ENCODE results near the gene CIP2A. TPM values are rescaled to one million over a fixed set of nuclear protein-coding genes. Genes with fewer than 3 reads are reported as not detected.

CIP2A gene
- total RNA-seq, 1 donor from 2014 or later = 23.7 TPM

DNA sequence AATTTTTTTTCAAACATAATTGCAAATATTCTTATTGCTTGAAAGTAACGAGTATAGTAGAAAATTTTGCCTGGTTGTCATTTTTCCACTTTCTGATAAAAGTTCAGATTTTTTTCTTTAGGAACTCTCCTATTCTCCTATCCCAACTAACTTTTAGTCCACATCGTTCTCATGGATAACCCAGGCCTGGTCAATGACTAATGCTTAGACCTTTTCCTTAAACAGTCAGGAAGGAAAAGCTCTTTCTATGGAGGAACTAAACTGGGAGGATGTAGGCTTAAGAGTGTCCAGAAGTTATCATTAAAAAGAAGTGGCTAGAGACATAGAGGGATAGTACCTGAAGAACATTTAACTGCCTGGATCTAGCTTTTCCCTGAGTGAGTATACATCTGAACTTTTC, 26.7 kb downstream of the CIP2A start:
- no peak for DNase-seq

- no peak for DNase-seq
Measured at GRCh38 chr3:108555966-108556581, 33.2 kb downstream of the CIP2A start.

DNA sequence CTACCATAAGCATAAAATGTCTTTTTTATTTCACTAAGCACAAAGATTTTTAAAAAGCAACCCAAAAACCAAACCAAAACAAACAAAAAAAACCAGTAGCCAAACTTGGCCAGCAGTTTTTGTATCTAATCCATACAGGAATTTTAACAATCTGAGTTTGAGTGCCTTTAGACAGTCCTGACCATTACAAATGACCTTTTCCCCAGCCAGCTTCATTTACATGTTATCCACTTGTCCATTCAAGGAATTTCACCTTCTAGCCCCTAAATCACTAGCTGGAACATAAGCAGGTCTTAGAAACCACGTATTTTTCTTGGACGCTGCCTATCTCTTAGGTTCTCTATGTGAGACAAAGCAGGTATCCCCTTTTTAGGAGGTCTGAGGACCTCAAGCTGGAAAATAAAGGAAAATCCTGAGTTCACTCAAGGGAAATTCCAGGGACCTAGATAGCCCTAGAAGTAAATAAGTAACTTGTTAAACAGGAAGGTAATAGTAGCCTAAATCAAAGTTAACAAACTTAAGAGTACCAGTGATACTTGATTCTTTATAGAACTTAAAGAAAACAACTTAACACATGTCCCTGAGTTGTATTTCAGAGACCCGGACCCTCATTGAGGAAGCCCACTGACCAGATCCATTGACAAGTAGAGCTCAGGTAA, 34.2 kb downstream of the CIP2A start:
- DNase-seq = no peak

GRCh38 chr3:108554229-108554628, 35.0 kb downstream of the CIP2A start:
- no peak for DNase-seq

DNA sequence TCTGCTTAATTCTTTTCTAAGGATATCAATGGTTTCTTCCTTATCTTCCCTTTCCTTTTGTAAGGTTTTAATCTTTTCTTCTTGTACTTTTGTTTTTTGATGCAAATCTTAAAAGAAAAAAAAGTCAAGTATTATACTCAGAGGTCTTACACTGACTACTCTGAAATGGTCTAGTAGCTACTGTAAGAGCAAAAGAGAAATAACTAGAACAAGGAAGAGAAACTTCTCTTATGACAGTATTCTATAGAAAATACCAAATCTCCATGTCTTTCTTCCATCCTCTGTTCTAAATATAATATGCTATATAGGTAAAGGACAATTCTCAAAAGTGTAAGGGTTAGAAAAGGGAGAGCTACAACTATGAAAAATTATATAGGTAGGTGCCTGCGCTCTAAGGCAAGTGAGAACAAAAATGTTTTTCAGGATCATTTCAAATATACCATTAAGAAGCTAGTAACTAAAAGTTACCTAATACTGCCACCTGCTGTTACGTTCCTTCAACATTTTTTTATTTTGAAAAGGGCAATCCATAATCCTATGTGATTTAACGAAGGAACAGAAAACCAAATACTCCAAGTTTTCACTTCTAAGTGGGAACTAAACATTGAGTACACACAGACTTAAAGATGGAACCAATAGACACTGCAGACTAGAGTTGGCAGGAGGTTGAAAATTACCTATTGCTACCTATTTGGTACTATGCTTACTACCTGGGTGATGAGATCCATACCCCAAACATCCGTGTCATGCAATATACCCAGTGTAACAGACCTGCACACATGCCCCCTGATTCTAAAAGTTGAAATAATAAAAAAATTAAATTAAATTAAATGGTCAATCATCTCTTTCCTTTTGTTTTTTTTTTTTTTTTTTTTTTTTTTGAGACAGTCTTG, 36.7 kb downstream of the CIP2A start:
- DNase-seq = no peak

GRCh38 chr3:108548886-108549285, 40.4 kb downstream of the CIP2A start:
- DNase-seq = no peak

- DNase-seq = no peak
Measured at GRCh38 chr3:108548304-108548703, 40.9 kb downstream of the CIP2A start.

DNA sequence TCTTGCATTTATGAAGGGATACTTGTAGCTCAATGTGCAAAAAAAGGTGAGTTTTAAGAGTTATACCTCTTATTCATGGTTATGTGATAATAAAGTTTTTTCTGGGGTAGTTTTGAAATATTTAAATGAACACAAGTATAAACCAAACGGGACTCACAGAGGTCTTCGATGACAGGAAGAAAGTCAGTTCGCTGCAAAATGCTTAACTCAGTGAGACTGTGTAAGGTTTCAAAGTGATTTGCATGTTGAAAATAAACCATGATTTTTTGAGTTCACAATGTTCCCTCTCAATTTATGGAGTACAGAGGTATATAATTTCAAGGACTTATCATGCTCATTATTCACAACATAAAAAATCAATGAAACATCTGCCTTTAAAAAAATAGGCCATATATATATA, 42.5 kb downstream of the CIP2A start:
- DNase-seq = no peak

DNA sequence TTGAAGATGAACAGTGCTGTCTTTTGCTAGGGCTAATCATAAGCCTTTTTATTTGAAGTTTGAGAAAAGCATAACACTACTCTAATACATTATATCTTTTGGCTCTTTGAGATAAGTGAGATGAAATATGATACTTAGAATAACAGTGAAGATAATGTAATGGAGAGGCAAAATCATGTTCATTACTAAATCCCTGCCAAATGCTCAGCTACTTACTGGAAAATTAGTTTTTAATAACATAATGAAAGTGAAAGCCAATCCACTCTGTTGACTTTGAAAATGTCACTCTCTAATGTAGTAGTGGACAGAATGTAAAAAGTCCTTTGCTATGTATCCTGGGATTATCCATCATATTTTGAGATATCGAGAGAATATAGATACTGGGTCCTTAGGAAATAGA, 43.0 kb downstream of the CIP2A start:
- no peak for DNase-seq

DNA sequence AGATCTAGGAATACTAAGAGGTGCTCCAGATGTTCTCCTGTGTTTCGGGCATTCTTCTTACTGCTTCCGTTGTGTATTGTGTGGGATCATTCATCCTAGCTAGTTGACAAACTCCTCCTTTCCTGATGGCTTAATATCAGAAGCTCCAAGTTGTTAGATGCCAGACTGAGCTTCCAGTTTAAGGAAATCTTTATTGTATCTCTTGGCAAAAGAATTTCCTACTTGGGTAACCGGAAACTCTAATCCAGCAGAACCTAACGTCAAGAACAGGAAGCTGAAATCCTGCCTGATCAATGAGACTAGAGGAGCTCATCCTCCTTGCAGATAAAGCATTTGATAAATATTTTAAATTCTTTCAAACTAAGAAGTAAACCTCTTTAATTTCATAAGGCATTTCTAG, 51.2 kb downstream of the CIP2A start:
- DNase-seq = no peak

GRCh38 chr3:108528459-108529252, 60.6 kb downstream of the CIP2A start:
- no peak for DNase-seq

GRCh38 chr3:108527817-108528216, 61.4 kb downstream of the CIP2A start:
- DNase-seq = no peak

DNA sequence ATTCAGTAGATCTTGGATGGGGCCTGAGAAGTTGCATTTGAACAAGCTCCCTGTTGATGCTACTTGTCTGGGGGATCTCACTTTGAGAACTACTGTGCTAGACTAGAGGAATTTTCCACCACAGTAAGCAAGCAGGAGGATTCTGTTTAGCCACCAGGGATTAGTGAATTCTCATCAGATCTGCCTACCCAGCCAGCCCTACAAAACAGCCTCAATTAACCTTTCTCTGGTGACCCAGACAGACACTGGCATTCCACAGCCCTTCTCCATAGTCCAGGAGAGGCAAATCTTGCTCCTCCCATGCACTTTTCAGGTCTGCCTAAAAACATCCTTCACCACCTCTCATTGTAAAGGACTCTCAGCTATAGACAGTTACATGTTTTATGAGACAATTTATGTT, 62.1 kb downstream of the CIP2A start:
- DNase-seq = no peak

DNA sequence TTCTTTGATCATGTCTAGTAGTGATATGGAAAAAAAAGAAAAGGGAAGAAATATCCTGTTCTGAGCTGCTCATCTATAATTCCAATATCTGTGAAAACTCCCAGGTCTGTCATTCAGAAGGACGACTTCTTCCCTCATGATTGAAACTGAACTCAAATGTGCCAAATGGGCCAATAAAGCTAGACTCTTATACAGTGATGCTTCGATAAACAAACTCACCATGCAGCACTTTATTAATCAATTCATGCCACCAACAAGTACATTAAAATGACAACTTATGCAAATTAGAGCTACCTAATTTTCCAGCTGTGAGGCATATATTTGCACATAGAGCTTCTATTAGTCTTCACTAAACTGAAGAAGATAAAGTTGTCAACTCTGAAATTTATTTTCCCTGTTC, 63.3 kb downstream of the CIP2A start:
- no peak for DNase-seq

DNA sequence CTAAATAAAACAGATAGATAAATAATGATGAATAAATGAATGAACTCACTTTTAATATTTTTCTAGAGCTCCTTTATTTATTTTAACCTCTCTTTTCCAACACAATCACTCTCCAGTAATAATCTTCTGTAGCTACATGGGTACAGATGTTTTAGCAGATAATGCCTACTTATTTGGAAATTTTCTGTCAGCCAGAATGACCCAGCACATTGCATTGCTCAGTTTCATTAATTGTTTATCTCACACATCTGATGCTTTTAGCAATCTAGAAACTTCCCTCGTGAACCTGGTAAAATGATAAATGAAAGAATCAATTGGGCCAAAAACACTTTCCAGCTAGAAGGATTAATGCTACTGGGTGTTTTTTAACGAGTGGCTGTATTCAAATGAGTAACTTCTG, 64.0 kb downstream of the CIP2A start:
- DNase-seq = no peak

DNA sequence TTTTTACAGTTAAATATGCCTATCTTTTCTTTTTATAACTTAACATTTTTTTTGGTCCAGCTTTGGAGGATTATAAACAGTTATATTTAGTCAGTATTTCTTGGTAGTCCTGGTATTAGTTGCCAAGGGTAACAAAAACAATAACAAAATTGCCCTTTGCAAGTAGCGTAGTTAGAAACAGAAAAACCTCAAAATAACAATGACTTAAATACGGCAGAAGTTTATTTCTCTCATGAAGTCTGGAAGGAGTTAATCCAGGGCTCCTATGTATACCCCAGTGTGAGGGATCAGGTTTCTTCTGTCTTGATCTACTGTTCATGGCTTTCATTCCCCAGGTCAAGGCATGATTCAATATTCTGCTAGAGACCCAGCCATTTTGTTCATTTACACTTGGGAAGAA, 64.7 kb downstream of the CIP2A start:
- no peak for DNase-seq

DNA sequence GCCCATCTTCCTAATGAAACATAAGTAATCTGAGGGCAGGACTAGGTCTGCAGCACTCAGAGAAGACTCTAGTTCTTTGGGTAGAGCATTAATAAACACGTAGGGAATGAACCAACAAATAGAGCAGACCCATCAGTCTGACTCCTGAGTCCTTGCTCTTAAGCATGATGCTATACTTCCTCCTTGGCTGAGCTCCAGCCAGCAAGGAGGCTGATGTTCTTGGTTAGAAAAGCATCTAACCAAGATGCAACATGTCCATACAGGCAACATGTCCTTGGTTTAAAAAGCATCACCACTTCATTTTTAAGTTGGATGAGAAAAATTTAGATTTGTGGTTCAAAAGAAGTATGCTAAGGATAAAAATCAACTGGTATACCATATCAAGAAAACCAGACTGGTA, 70.3 kb downstream of the CIP2A start:
- no peak for DNase-seq

GRCh38 chr3:108516881-108517280, 72.4 kb downstream of the CIP2A start:
- no peak for DNase-seq

DNA sequence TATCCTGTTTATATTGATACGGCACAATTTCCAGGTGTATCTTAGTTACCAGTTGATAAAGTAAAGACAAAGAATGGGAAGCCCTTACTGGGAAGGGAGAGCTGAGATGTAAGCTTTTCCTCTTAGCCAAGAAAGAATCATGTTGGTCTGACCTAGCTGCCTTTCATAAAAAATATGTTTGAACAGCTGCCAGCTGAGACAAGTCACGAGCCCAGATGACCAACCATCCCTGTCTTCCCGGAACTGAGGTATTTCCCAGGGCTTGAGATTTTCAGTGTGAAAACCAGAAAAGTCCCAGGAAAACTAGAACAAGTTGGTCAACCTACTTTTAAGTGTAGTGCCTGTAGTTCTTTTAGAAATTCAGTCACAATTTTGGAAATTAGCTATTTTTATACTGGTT, 75.3 kb downstream of the CIP2A start:
- DNase-seq = no peak

DNA sequence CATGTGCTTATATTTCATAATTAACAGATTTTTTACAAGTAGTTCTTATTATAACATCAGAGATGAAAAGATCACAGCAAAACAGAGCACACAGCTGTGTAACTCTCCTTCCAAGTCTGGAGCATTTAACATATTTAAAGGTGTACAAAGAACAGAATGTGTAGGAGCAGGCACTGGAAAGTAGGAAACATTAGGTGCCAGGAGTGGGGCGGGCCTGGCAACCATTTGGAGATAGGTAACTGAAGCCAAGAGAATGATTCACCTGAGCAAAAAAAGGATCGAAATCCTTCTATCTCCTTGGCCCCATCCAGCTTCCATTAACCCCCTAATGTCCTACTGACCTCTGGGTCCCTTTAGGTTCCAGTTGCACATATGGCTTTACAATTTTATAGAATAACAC, 76.6 kb downstream of the CIP2A start:
- DNase-seq = no peak

GRCh38 chr3:108511490-108511889, 77.7 kb downstream of the CIP2A start:
- no peak for DNase-seq

DNA sequence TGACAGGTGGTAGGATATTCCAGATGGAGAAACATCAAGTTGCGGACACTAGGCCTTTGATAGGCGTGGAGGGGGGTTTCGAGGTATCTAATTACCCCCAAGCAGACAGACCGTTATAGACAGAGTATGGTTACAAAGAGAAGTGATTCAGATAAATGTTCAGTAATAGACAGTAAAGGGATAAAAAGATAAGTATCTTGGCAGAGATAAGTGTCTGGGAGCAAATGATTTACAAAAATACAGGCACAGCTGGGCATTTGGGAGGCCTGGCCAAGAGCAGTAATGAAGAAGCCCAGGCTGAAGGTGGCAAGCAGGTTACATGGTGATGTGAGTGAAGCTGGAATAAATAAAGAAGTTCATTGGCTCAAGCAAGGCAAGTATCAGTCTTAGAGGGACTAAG, 78.2 kb downstream of the CIP2A start:
- DNase-seq = no peak

GRCh38 chr3:108510496-108510895, 78.7 kb downstream of the CIP2A start, which contains the start of gene MYH15:
Gene MYH15 (minus strand): TSS chr3:108510596. CDS start chr3:108510530, 66 bp downstream.
- DNase-seq = no peak
